GM10847 (cell line): ENCODE data around the gene MTG1.

ENCODE experiments used
- POLR2A ChIP-seq: IDR thresholded peaks from 2 replicates; pipeline ENCODE4 v1.6.1; 2011; ENCODE audit not compliant: insufficient read length; ENCODE audit errors: extremely low read depth

Gene MTG1

DNA sequence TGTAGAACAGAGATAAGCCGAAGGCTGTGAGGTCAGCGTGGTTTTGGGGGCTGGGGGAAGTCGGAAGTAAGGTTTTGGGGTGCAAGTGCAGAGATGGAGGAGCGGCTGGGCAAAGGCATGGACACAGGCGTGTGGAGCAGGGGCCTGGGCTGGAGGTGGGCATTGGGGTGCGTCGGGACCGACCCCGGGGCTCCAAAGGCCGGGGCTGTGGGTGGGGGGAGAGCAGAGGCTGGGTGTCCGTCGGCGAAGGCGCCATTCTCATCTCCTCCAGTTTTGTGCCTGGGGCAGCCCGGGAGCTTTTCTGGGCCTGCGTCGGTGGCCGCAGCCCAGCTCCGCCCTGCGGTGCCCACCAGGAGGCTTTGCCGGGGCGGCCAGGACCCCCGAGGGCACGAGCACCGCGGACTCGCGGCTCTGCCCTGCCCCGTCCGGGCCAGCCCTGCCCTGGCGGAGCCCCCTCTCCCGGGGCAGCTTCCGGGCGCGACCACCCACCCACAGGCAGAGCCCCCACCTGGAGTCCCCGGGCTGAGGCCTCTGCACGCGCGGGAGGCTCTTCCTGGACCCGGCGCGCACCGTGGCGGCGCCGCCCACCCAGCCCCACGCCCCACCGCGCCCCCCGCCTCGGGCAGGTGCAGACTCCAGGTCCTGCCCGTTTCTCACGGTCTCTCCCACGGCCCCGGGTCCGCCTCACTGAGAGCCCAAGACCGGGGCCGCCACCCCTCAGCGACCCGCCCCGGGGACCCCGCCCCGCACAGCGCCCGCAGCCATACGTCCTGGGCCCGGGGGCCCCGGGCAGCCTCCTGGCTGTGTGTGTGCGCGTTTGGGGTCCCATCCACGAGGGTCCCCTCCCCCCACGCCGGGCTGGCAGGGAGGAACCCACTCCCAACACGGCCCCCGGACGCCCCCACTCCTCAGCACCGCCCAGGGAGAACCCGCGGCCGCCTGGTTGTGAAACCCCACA, 52.1 kb downstream of the MTG1 start:
- TF ChIP-seq POLR2A: no peak

GRCh38 chr10:133446979-133447378, 53.0 kb downstream of the MTG1 start:
- no peak for TF ChIP-seq POLR2A

DNA sequence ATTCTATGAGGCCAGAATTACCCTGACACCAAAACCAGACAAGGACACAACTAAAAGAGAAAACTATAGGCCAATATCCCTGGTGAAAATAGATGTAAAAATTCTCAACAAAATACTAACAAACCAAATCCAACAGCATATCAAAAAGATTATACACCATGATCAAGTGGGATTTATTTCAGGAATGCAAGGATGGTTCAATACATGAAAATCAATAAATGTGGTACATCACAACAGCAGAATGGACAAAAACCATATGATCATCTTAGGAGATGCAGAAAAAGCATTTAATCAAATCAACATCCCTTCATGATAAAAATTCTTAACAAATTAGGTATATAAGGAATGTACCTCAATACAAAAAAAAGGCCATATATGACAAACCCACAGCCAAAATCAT, 54.2 kb downstream of the MTG1 start:
- TF ChIP-seq POLR2A: no peak

GRCh38 chr10:133451346-133451745, 57.4 kb downstream of the MTG1 start:
- TF ChIP-seq POLR2A: no peak

GRCh38 chr10:133452453-133452852, 58.5 kb downstream of the MTG1 start:
- TF ChIP-seq POLR2A: no peak

DNA sequence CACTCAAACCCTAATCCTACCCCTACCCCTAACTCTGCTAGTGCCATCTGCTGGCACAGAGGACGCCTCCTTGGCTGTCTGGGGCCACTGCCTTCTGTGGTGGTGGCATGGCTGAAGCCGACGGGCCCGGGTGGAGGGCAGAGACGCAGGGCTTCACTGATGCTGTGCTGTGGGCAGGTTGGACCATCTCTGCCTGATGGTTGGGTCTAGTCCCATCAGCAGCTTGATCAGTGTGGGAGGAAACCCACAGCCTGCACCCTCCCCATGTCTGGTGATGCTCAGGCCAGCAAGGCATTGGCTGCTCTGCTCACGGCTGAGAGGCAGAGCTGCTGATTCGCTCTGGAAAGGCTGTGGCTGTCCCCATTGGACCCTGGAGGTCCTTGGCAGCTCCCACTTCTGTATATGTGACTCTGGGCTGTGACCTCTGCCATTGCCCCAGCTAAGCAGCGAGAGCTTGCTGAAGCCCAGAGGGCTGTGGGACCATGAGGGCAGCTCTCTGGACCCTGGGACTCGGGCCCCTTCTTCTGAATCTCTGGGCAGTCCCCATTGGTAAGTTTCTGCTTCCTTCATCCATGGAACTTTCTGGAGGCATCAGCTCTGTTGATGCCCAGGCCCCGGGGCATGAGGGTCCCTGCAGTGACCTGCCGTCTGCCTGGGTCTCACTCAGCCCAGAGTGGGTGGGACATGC, 59.7 kb downstream of the MTG1 start, which contains the start of gene SCART1:
Gene SCART1, plus strand, starts transcription at position 430 of the 688 bp plus-strand sequence. Its CDS starts 53 bp downstream, at position 483.
- TF ChIP-seq POLR2A: no peak

GRCh38 chr10:133454204-133454893, 60.4 kb downstream of the MTG1 start:
- no peak for TF ChIP-seq POLR2A

DNA sequence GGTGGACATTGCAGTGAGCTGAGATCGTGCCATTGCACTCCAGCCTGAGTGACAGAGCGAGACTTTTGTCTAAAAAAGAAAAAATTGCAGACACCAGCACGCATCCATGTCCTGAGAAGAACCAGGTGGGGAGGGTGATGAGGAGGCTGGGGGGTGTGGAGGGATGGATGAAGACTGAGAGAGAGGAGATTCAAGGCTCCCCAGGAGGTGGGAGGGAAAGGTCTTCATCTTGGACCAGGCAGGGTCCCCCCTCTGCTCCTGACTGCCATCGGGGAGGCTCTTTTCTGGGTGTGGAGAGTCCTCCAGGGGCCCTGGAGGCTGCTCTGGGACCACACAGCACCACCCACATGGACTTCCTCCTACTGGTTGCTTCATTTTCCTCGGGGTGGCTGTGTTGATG, 61.2 kb downstream of the MTG1 start:
- no peak for TF ChIP-seq POLR2A

DNA sequence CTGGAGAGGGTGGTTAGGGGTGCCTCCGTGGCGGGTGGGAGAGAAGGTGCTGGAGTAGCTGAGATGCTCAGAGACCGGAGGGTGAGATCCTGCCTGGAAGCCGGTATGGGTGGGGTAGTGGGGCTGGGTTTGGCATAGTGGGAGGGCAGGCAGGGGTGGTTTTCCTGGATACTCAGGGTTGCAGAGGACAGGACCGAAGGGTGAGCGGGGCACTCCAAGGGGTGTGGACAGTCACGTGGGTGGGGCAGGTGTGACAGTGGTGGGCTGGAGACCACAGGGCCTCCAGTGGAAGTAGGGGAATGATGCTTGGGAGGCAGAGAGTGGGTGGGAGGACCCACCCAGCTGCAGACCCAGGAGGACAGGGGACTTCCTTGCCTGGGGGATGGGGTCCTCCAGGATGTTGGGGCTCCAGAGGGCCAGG, 61.7 kb downstream of the MTG1 start:
- TF ChIP-seq POLR2A: no peak

DNA sequence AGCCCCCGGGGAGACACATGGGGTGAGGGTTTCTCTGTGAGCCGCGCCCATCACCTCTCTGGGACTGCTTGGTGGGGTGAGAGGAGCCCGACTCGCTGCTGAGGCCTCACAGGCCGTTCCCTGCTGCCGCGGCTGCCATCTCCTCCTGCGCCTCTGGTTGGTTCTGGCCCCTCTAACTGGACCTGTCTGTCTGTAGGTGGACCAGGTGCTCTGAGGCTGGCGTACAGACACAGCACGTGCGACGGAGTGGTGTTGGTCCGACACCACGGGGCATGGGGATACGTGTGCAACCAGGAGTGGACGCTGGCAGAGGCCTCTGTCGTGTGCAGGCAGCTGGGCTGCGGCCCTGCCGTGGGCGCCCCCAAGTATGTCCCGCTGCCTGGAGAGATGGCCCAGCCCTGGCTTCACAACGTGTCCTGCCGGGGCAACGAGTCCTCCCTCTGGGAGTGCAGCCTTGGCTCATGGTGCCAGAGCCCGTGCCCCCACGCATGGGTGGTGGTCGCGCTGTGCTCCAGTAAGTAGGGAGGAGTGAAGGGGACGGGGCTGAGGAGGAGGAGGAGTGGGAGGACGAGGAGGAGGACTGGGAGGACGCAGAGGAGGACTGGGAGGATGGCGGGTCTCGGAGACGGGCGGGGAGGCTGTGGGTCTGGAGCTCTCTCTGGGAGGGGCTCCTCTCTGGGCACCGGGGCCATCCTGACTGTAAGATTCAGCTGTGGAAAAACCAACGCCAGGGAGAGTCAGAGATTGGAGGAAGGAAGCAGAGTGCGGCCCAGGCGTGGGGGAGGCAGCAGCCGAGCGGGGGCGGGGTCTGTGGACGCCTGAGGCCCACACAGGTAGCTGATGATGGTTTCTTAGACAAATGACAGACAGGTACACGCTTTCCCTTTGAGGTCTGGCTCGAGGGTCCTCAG, 62.3 kb downstream of the MTG1 start:
- TF ChIP-seq POLR2A: no peak

GRCh38 chr10:133457100-133457841, 63.3 kb downstream of the MTG1 start:
- TF ChIP-seq POLR2A: no peak

DNA sequence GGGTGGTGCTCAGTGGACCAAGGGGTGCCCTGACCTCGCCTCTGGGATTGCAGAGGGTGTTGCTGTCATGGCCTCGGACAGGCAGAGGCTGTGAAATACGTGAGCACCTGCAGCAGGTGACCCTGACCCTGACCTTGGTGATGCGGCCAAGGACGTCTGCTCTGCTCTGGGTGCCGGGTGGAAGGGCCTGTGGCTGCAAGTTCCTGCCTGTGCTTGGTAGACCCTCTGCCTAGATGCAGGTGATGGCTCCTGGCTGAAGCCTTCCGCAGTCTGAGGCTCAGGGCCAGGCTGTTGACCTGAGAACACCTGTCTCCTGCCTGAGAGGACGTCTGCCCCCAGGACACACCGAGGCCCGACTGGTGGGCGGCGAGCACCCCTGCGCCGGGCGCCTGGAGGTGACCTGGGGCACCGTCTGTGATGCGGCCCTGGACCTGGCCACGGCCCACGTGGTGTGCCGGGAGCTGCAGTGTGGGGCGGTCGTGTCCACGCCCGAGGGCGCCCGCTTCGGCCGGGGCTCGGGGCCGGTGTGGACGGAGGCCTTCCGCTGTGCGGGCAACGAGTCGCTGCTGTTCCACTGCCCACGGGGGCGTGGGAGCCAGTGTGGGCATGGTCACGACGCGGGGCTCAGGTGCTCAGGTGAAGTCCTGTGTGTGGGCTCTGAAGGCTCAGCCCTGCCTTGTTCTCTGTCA, 64.2 kb downstream of the MTG1 start:
- TF ChIP-seq POLR2A: no peak

DNA sequence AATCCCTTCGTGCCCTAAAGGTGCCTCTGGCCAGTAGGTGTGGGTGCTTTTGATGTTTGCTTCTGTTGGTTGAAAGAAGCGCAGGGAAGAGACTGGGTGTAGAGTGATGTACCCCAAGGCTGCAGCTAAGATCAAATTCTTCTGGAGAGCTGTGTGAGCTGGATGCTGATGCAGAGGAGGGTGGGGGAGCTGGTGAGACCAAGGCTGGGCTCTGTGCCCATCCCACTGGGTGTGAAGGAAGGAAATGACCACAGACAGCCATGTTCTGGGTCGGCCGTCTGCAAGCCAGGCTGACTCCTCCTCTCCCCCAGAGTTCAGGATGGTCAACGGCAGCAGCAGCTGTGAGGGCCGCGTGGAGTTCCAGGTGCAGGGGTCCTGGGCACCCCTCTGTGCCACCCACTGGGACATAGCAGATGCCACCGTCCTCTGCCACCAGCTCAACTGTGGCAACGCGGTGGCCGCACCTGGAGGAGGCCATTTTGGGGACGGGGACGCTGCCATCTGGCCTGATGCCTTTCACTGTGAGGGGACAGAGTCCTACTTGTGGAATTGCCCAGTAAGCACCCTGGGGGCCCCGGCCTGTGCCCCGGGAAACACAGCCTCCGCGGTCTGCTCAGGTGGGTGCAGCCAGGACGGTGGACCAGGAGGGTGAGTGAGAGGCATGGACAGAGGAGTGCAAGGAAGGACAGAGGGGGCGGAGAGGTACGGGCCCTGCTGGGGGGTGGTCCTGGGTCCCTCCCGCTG, 64.9 kb downstream of the MTG1 start:
- TF ChIP-seq POLR2A: no peak
